NCI-H524 (cell line): ENCODE data around the gene FRZB.

Source experiments
- DNase-seq, 2 experiments: peaks; one replicate each; lab custom pipeline; 2025; lab: John Stamatoyannopoulos, UW

FRZB gene

GRCh38 chr2:182804128-182804527 lies 62.3 kb downstream of the FRZB start:
- no peak for DNase-seq

DNA sequence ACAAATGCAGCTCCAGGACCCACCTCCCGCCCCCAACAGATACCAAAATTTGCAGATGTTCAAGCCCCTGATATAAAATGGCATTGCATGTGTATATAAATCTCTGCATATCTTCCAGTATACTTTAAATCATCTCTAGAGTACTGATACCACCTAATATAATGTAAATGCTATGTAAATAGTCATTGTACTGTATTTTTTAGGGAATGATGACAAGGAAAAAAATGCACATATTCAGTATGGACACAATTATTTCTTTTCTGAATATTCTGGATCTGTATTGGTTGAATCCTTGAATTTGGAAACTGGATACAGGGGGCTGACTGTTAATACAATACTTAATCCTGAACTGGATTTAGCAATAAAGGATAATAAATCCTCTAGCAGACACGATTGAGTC lies 67.7 kb downstream of the FRZB start:
- peak in 1 of 2 experiments; percentile 15 for DNase-seq

GRCh38 chr2:182792441-182792840 lies 74.0 kb downstream of the FRZB start:
- no peak for DNase-seq

DNA sequence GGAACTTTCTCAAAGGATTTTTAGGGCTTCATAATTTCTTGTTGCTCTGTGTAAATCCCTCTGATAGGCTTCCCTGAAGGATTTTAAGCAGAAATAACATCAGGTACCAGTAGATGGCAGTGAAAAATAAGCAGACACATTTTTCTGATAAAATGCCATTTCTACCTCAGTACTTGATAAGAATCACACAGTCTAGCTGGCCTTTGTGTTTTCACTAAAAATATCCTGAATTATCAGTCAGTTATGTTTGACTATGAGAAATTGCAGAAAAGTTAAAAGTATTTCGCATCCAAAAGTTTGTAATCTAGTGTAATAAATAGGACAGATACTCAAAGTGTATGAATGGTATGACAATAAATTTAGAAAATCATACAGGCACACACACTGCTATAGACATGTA lies 81.7 kb downstream of the FRZB start:
- DNase-seq, result peak; percentile 1 to 59

- no peak for DNase-seq
These were observed 82.3 kb downstream of the FRZB start for GRCh38 chr2:182784058-182784706.
